ENCODE results near the gene SYCE3.

- TF ChIP-seq, protein P1, sequence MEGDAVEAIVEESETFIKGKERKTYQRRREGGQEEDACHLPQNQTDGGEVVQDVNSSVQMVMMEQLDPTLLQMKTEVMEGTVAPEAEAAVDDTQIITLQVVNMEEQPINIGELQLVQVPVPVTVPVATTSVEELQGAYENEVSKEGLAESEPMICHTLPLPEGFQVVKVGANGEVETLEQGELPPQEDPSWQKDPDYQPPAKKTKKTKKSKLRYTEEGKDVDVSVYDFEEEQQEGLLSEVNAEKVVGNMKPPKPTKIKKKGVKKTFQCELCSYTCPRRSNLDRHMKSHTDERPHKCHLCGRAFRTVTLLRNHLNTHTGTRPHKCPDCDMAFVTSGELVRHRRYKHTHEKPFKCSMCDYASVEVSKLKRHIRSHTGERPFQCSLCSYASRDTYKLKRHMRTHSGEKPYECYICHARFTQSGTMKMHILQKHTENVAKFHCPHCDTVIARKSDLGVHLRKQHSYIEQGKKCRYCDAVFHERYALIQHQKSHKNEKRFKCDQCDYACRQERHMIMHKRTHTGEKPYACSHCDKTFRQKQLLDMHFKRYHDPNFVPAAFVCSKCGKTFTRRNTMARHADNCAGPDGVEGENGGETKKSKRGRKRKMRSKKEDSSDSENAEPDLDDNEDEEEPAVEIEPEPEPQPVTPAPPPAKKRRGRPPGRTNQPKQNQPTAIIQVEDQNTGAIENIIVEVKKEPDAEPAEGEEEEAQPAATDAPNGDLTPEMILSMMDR (IDR thresholded peaks at IDR 0.05; ENCODE audit: low read depth, low read length), result no peak
- no peak for TF ChIP-seq EZH2phosphoT487 (IDR thresholded peaks at IDR 0.05; ENCODE audit: low read depth)
Observed at GRCh38 chr22:50550395-50550794, 12.3 kb downstream of the SYCE3 start.

Measured in OCI-LY3 (cell line).